Bronchial epithelial cell (primary cell): ENCODE results near the gene DNAJA4. TPM values are rescaled to one million over a fixed set of nuclear protein-coding genes. Genes with fewer than 3 reads are reported as not detected.

Experiments used
- DNase-seq: peaks from one replicate; pipeline ENCODE4 v3.0.0-alpha.2; 2010; ENCODE audit warnings: low read depth
- FAIRE-seq: peaks from 2 replicates; lab custom pipeline; 2011; peaks lifted over from hg19 to GRCh38; lab: Jason Lieb, UNC
- H3K27me3 ChIP-seq: 2 replicates; pipeline ENCODE4 v1.5.1; 2011; ENCODE audit warnings: low read length; ENCODE audit not compliant: control insufficient read depth, insufficient read depth
- H3K36me3 ChIP-seq: 2 replicates; pipeline ENCODE4 v1.5.1; 2011; ENCODE audit warnings: low read length; ENCODE audit not compliant: control insufficient read depth, insufficient read depth
- H3K4me3 ChIP-seq: 2 replicates; pipeline ENCODE4 v1.5.1; 2011; ENCODE audit warnings: mild to moderate bottlenecking, low read depth, low read length, control low read depth
- CTCF ChIP-seq: IDR thresholded peaks from 2 replicates; pipeline ENCODE4 v1.5.1; 2011; ENCODE audit warnings: mild to moderate bottlenecking, moderate library complexity, low read length, control low read depth, inconsistent platforms; ENCODE audit not compliant: insufficient read depth, severe bottlenecking
- total RNA-seq: library from RNA; depleted of rRNA; stranded (reverse); fragments of >200 nt; gene quantifications from 2 replicates; pipeline ENCODE4 v1.2.1, GENCODE V29; 2014

The DNAJA4 gene
- total RNA-seq, 1 donor from 2014 or later: 11.1 TPM

GRCh38 chr15:78259232-78259631, 5.1 kb upstream of the DNAJA4 start:
- TF ChIP-seq CTCF: no peak
- H3K36me3 ChIP-seq: no peaks in the 10 kb centered on the region
- FAIRE-seq (no peak), DNase-seq (no peak)
- H3K4me3 ChIP-seq: no peak overlapping the region
- no peaks in the 10 kb centered on the region for H3K27me3 ChIP-seq

- FAIRE-seq (no peak), DNase-seq (no peak)
- H3K4me3 ChIP-seq: no peak overlapping the region
- no peaks in the 10 kb centered on the region for H3K36me3 ChIP-seq
- H3K27me3 ChIP-seq: no peaks in the 10 kb centered on the region
- no peak for TF ChIP-seq CTCF
These were observed 3.9 kb upstream of the DNAJA4 start for GRCh38 chr15:78260489-78260888.

- Histone ChIP-seq H3K27me3 (no peaks in the 10 kb centered on the region), H3K4me3 (no peak overlapping the region), H3K36me3 (no peaks in the 10 kb centered on the region)
- FAIRE-seq: no peak
- DNase-seq: no peak
- TF ChIP-seq CTCF: no peak
These were observed 3.3 kb upstream of the DNAJA4 start for GRCh38 chr15:78261062-78261461.

- DNase-seq: no peak
These were observed 996 bp upstream of the DNAJA4 start for GRCh38 chr15:78263351-78263781.

GRCh38 chr15:78263907-78264303, 457 bp upstream of the DNAJA4 start:
- Histone ChIP-seq H3K36me3 (no peaks in the 10 kb centered on the region), H3K4me3 (peak overlapping the region; percentile 54), H3K27me3 (no peaks in the 10 kb centered on the region)
- no peak for TF ChIP-seq CTCF
- FAIRE-seq (no peak), DNase-seq (no peak)

More at GRCh38 chr15:78263351-78263781, 996 bp upstream of the DNAJA4 start:
- no peak overlapping the region for H3K4me3 ChIP-seq
- H3K36me3 ChIP-seq: no peaks in the 10 kb centered on the region
- FAIRE-seq: no peak
- no peak for TF ChIP-seq CTCF
- H3K27me3 ChIP-seq: no peaks in the 10 kb centered on the region

- DNase-seq (no peak), FAIRE-seq (no peak)
These were observed 737 bp downstream of the DNAJA4 start for GRCh38 chr15:78265137-78265460.

More at GRCh38 chr15:78265137-78265460, 737 bp downstream of the DNAJA4 start:
- no peaks in the 10 kb centered on the region for H3K27me3 ChIP-seq
- TF ChIP-seq CTCF: no peak
- H3K36me3 ChIP-seq: no peaks in the 10 kb centered on the region
- H3K4me3 ChIP-seq: peak overlapping the region; percentile 54
